ENCODE data around the gene EYA2.

The EYA2 gene

DNA sequence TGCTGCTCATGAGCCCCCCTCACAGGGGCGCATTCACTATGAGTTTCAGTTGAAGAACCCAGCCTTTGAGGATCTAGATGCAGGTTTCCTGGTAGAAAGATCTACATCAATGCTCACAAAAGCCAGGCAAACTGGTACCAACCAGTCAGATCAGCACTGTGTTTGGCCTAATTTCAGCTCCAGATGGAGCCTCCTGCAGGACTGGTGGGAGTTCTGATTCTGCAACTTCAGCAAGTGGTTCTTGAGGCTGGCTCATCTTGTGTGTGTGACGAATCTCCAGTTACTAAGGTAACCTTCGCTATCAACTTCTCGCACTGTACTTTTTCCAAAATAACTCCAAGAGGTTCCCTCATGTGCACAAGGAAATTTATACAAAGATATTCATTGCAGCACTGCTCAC, 343.1 kb downstream of the EYA2 start:
- in situ Hi-C loops (cut with MboI; ENCODE audit: low sequenced_read_pairs, unreplicated experiment) = no loop called here
- no peak for DNase-seq (ENCODE audit: low spot score)
- TF ChIP-seq, protein P1, sequence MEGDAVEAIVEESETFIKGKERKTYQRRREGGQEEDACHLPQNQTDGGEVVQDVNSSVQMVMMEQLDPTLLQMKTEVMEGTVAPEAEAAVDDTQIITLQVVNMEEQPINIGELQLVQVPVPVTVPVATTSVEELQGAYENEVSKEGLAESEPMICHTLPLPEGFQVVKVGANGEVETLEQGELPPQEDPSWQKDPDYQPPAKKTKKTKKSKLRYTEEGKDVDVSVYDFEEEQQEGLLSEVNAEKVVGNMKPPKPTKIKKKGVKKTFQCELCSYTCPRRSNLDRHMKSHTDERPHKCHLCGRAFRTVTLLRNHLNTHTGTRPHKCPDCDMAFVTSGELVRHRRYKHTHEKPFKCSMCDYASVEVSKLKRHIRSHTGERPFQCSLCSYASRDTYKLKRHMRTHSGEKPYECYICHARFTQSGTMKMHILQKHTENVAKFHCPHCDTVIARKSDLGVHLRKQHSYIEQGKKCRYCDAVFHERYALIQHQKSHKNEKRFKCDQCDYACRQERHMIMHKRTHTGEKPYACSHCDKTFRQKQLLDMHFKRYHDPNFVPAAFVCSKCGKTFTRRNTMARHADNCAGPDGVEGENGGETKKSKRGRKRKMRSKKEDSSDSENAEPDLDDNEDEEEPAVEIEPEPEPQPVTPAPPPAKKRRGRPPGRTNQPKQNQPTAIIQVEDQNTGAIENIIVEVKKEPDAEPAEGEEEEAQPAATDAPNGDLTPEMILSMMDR (IDR thresholded peaks at IDR 0.05; ENCODE audit: borderline replicate concordance, control extremely low read depth, extremely low read depth, insufficient read depth, missing control alignments) = no peak

Data from GM13976 (cell line).